CMK (cell line): ENCODE results near the gene ETFBKMT.
"Not testable (repeated sequence)": the region's sequence is repeated elsewhere in the genome, so short reads cannot be mapped to it uniquely, and the experiment has no call there.

ENCODE experiments used
- DNase-seq: peaks from one replicate; pipeline ENCODE4 v3.0.0-alpha.2; 2010; ENCODE audit warnings: low read depth

ETFBKMT gene

GRCh38 chr12:31718542-31719198 is 59.2 kb downstream of the ETFBKMT start:
- DNase-seq: not testable (repeated sequence)

GRCh38 chr12:31722580-31722979 is 63.1 kb downstream of the ETFBKMT start:
- DNase-seq: no peak
